Left lung (tissue), 10 donors: Measurements from ENCODE around the gene SPG21. TPM values are rescaled to one million over a fixed set of nuclear protein-coding genes. Genes with fewer than 3 reads are reported as not detected.

ENCODE experiments used
- ATAC-seq: fragments of 200-7000 bp; cut with Tn5 transposase; one replicate; pipeline ENCODE4 v1.9.1; 2020; ENCODE audit warnings: moderate library complexity
- DNase-seq, 4 donors: peaks; one replicate each; pipeline ENCODE4 v3.0.0-alpha.2; 2013 to 2020
- H3K27ac ChIP-seq, 2 donors: fragments of 200-600 bp; sonication (generic) in 1 of 2; one replicate each; pipeline versions ENCODE4 v1.5.0 to v1.8.0; 2020 to 2021
- H3K27me3 ChIP-seq, 2 donors: fragments of 200-600 bp; sonication (generic) in 1 of 2; one replicate each; pipeline versions ENCODE4 v1.5.0 to v1.8.0; 2020 to 2021
- H3K36me3 ChIP-seq, 2 donors: fragments of 200-600 bp; sonication (generic) in 1 of 2; one replicate each; pipeline versions ENCODE4 v1.5.0 to v1.8.0; 2020 to 2021
- H3K4me1 ChIP-seq, 2 donors: fragments of 200-600 bp; one replicate each; pipeline ENCODE4 v1.8.0; 2021
- H3K4me3 ChIP-seq, 2 donors: fragments of 200-600 bp; sonication (generic) in 1 of 2; one replicate each; pipeline versions ENCODE4 v1.5.0 to v1.8.0; 2020 to 2021; ENCODE audit warnings: mild to moderate bottlenecking in 1 of 2
- H3K9me3 ChIP-seq, 2 donors: fragments of 200-600 bp; sonication (generic) in 1 of 2; one replicate each; pipeline versions ENCODE4 v1.5.0 to v1.8.0; 2020 to 2021
- CTCF ChIP-seq, 2 donors: fragments of 200-600 bp; sonication (generic) in 1 of 2; IDR thresholded peaks; one replicate each; pipeline versions ENCODE4 v1.5.0 to v1.8.0; 2021; ENCODE audit warnings: antibody characterized with exemption in 2 of 2
- intact Hi-C, 2 donors: fragments of 100-400 bp; cut with DNase I; formaldehyde crosslinking; loops; one replicate each; pipeline versions ENCODE4 v1.11.2 to v1.14.2; 2022
- polyA plus RNA-seq, 6 donors: library from polyadenylated mRNA; unstranded; fragments of 120-200 nt; gene quantifications; one replicate each; pipeline ENCODE4 v1.2.1, GENCODE V29; 2013; ENCODE audit not compliant: insufficient read length in 6 of 6
- total RNA-seq, 2 donors: library from RNA; stranded (reverse); fragmentation: NEBNext Ultra II Directional; extraction: Animal tissue kit (Norgen Biotek cat#: 25700); gene quantifications; one replicate each; pipeline ENCODE4 v1.2.1, GENCODE V29; 2021
- donor health status: DM: no; HTN: yes; CAD: no.
- donor health status: DM: no; HTN: no; CAD: no.

The SPG21 gene
- total and polyA plus RNA-seq, 8 donors = 93.9 to 123 (median 104) TPM

DNA sequence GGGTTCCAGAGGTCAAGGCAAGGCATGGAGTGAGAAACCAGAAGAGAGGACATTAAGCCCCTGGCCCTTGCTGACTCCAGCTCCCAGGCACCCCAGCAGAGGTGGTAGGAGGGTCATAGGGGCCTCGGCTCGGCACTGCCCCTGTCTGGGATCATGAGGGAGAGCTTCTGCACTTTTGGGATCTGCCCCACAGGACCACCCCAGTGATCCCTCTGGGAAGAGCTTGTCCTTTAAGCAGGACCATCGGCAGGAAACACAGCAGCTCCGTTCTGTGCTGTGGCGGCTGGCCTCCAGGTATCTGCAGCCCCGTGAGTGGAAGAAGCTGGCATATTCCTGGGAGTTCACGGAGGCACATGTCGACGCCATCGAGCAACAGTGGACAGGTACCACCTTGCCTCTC is 42.5 kb downstream of the SPG21 start:
- H3K27ac ChIP-seq = no peak overlapping the region
- peaks cover 0 to 8% of the 10 kb centered on the region in 2 donors for H3K36me3 ChIP-seq
- no peak for ATAC-seq
- DNase-seq = no peak
- no peaks in the 10 kb centered on the region for H3K27me3 ChIP-seq
- no peak for TF ChIP-seq CTCF (IDR thresholded peaks at IDR 0.05)
- no peak overlapping the region for H3K4me3 ChIP-seq
- intact Hi-C loops = no loop called here
- no peaks in the 10 kb centered on the region for H3K4me1 ChIP-seq
- peaks cover 0 to 4% of the 10 kb centered on the region in 2 donors for H3K9me3 ChIP-seq

DNA sequence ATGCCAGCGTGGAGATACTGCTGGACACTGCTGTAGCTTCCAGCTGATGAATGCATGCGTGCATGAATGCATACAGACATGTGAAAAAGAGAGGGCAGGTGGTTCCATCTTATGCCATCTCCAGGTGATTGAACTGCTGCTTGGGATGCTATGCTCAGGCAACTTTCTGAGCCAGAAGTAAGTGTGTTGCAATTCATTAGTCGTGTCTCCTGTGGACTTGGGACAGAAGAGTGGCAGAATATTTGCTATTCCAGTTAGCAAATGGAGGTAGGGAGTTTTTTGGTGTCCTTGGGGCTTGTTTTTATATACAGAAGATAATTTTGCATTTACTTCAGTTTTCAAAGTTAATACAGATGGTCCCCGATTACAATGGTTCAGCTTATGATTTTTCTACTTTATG is 44.8 kb downstream of the SPG21 start:
- Histone ChIP-seq H3K4me3 (no peak overlapping the region), H3K27ac (no peak overlapping the region), H3K9me3 (no peaks in the 10 kb centered on the region), H3K36me3 (peaks cover 0 to 5% of the 10 kb centered on the region in 2 donors), H3K4me1 (no peaks in the 10 kb centered on the region), H3K27me3 (no peaks in the 10 kb centered on the region)
- TF ChIP-seq CTCF (IDR thresholded peaks at IDR 0.05) = no peak
- intact Hi-C loops = no loop called here
- no peak for ATAC-seq
- DNase-seq = no peak

DNA sequence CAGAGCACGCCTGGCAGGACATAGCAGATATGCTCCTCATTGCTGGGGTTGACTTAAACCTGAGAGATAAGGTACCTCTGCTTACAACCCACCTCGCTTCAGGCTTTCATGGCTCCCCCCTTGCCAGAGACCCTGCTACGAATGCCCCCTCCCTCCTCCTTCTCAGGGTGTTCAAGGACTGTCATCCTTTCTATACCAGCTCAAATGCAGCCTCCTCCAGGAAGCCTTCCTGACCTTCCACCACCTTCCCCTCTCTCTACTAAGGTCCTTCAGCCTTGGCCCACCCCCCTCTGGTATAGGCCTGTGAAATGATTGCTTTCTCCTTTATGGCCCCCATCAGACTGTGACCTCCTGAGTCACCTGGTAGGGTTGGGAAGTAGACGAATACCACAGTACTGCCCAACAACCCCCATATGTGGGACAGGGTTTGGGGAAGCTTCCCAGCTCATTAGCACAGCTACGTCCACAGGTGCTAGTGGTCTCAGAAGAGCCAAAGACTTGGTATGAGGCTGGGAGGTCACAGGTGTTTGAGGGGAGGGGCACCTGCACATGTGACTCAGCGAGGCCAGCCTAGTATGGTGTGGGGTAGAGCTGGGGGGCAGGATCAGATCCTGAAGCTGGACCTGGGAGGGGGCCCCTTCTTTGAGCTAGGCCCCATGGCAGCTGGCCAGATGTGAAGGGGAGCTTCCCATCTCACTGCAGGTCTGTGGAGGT is 46.0 kb downstream of the SPG21 start:
- no peaks in the 10 kb centered on the region for H3K4me1 ChIP-seq
- no peaks in the 10 kb centered on the region for H3K36me3 ChIP-seq
- no peaks in the 10 kb centered on the region for H3K27me3 ChIP-seq
- H3K4me3 ChIP-seq = no peak overlapping the region
- ATAC-seq = no peak
- TF ChIP-seq CTCF (IDR thresholded peaks at IDR 0.05) = no peak
- no peak for DNase-seq
- no peak overlapping the region for H3K27ac ChIP-seq
- intact Hi-C loops = no loop called here
- H3K9me3 ChIP-seq = no peaks in the 10 kb centered on the region

GRCh38 chr15:64942356-64942755 is 47.4 kb downstream of the SPG21 start:
- no peaks in the 10 kb centered on the region for H3K4me1 ChIP-seq
- no peaks in the 10 kb centered on the region for H3K36me3 ChIP-seq
- no peak overlapping the region for H3K27ac ChIP-seq
- intact Hi-C loops = no loop called here
- no peaks in the 10 kb centered on the region for H3K27me3 ChIP-seq
- no peak for DNase-seq
- TF ChIP-seq CTCF (IDR thresholded peaks at IDR 0.05) = no peak
- no peak for ATAC-seq
- no peaks in the 10 kb centered on the region for H3K9me3 ChIP-seq
- no peak overlapping the region for H3K4me3 ChIP-seq

GRCh38 chr15:64938192-64938591 is 51.5 kb downstream of the SPG21 start:
- DNase-seq = no peak
- TF ChIP-seq CTCF (IDR thresholded peaks at IDR 0.05) = no peak
- Histone ChIP-seq H3K4me3 (no peak overlapping the region), H3K9me3 (no peaks in the 10 kb centered on the region), H3K27ac (no peak overlapping the region), H3K27me3 (no peaks in the 10 kb centered on the region), H3K4me1 (no peaks in the 10 kb centered on the region), H3K36me3 (peaks cover 0 to 5% of the 10 kb centered on the region in 2 donors)
- intact Hi-C loops = no loop called here
- no peak for ATAC-seq
